ENCODE measurements around the gene KRTAP4-7. TPM values are rescaled to one million over a fixed set of nuclear protein-coding genes. Genes with fewer than 3 reads are reported as not detected.
"Not testable (repeated sequence)": the region's sequence is repeated elsewhere in the genome, so short reads cannot be mapped to it uniquely, and the experiment has no call there.

KRTAP4-7 gene
- total RNA-seq, 2 donors from 2014 or later = not detected

- TF ChIP-seq, protein P1, sequence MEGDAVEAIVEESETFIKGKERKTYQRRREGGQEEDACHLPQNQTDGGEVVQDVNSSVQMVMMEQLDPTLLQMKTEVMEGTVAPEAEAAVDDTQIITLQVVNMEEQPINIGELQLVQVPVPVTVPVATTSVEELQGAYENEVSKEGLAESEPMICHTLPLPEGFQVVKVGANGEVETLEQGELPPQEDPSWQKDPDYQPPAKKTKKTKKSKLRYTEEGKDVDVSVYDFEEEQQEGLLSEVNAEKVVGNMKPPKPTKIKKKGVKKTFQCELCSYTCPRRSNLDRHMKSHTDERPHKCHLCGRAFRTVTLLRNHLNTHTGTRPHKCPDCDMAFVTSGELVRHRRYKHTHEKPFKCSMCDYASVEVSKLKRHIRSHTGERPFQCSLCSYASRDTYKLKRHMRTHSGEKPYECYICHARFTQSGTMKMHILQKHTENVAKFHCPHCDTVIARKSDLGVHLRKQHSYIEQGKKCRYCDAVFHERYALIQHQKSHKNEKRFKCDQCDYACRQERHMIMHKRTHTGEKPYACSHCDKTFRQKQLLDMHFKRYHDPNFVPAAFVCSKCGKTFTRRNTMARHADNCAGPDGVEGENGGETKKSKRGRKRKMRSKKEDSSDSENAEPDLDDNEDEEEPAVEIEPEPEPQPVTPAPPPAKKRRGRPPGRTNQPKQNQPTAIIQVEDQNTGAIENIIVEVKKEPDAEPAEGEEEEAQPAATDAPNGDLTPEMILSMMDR (IDR thresholded peaks at IDR 0.05) = no peak
- H3K36me3 ChIP-seq = no peaks in the 10 kb centered on the region
- H3K27me3 ChIP-seq = no peaks in the 10 kb centered on the region
- H3K9me3 ChIP-seq = no peaks in the 10 kb centered on the region
- DNase-seq (ENCODE audit: low spot score) = no peak
- H3K27ac ChIP-seq = no peak overlapping the region
- H3K4me3 ChIP-seq = no peak overlapping the region
- H3K4me1 ChIP-seq = no peaks in the 10 kb centered on the region
These were observed 16.7 kb upstream of the KRTAP4-7 start for GRCh38 chr17:41067281-41067680.

- no peaks in the 10 kb centered on the region for H3K9me3 ChIP-seq
- no peak overlapping the region for H3K27ac ChIP-seq
These were observed 14.9 kb upstream of the KRTAP4-7 start for GRCh38 chr17:41069031-41069430.

GRCh38 chr17:41071606-41072360, 12.2 kb upstream of the KRTAP4-7 start:
- H3K4me1 ChIP-seq = no peaks in the 10 kb centered on the region
- H3K27ac ChIP-seq = no peak overlapping the region
- no peaks in the 10 kb centered on the region for H3K36me3 ChIP-seq
- H3K4me3 ChIP-seq = no peak overlapping the region
- TF ChIP-seq, protein P1 (IDR thresholded peaks at IDR 0.05) = no peak
- DNase-seq (ENCODE audit: low spot score) = no peak
- no peaks in the 10 kb centered on the region for H3K27me3 ChIP-seq
- H3K9me3 ChIP-seq = no peaks in the 10 kb centered on the region

More at GRCh38 chr17:41069031-41069430, 14.9 kb upstream of the KRTAP4-7 start:
- DNase-seq (ENCODE audit: low spot score) = no peak
- Histone ChIP-seq H3K4me3 (no peak overlapping the region), H3K4me1 (no peaks in the 10 kb centered on the region), H3K27me3 (no peaks in the 10 kb centered on the region), H3K36me3 (no peaks in the 10 kb centered on the region)
- TF ChIP-seq, protein P1 (IDR thresholded peaks at IDR 0.05) = no peak

DNA sequence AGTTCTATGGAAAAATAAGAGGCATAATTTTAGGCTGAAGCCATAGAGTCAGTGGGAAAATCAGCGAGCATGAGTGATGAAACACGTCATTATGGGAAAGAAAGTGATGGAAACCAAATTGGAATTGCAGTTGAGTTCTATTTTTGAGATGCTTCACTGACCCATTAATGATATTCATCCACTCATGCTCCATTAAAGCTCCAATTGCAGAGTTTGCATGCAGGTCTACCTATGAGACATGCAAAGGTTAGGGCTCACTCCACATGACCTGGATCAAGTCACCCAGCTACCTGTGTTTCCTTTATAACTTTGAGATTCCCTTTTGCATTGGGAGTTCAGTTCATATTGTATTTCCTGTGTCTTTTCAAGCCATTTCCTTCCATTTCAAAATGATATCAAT, 10.3 kb upstream of the KRTAP4-7 start:
- H3K4me1 ChIP-seq = no peaks in the 10 kb centered on the region
- DNase-seq (ENCODE audit: low spot score) = no peak
- no peak overlapping the region for H3K27ac ChIP-seq
- no peaks in the 10 kb centered on the region for H3K9me3 ChIP-seq
- no peaks in the 10 kb centered on the region for H3K36me3 ChIP-seq
- H3K27me3 ChIP-seq = no peaks in the 10 kb centered on the region
- no peak overlapping the region for H3K4me3 ChIP-seq
- TF ChIP-seq, protein P1 (IDR thresholded peaks at IDR 0.05) = no peak

DNA sequence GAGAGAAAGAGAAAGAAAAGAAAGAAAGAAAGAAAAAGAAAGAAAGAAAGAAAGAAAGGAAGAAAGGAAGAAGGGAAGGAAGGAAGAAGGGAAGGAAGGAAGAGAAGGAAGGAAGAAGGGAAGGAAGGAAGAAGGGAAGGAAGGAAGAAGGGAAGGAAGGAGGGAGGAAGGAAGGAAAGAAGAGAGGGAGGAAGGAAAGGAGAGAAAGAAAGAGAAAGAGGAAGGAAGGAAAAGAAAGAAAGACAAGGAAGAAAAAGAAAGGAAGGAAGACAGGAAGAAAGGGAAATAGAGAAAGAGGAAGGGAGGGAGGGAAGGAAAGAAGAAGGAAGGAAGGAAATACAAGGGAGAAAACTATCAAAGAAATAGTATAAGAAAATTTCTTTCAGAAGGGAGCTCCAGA, 7.2 kb upstream of the KRTAP4-7 start:
- Histone ChIP-seq H3K4me3 (no peak overlapping the region), H3K27ac (no peak overlapping the region), H3K4me1 (no peaks in the 10 kb centered on the region), H3K9me3 (no peaks in the 10 kb centered on the region), H3K27me3 (no peaks in the 10 kb centered on the region), H3K36me3 (no peaks in the 10 kb centered on the region)
- TF ChIP-seq, protein P1 (IDR thresholded peaks at IDR 0.05) = no peak
- no peak for DNase-seq (ENCODE audit: low spot score)

DNA sequence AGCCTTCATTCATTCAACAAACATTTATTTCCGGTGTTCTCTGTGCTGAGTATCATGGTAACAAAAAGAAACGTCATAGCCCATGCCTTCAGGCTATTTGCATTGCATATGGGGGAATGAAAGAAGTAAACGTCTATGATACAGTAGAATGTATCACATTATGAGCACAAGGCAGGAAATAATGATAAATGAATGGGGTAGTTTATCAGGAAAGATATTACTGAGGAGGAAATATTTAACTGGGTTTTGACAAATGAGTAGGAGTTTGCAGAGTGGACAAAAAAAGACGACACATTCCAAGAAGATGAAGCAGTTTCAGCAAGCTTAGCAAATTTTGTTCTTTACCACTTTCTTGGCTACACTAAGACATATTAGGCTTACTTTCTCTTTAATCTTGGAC, 1.3 kb upstream of the KRTAP4-7 start:
- no peak overlapping the region for H3K4me3 ChIP-seq
- H3K9me3 ChIP-seq = no peaks in the 10 kb centered on the region
- TF ChIP-seq, protein P1 (IDR thresholded peaks at IDR 0.05) = no peak
- H3K27ac ChIP-seq = no peak overlapping the region
- H3K27me3 ChIP-seq = no peaks in the 10 kb centered on the region
- H3K36me3 ChIP-seq = no peaks in the 10 kb centered on the region
- no peak for DNase-seq (ENCODE audit: low spot score)
- no peaks in the 10 kb centered on the region for H3K4me1 ChIP-seq

DNA sequence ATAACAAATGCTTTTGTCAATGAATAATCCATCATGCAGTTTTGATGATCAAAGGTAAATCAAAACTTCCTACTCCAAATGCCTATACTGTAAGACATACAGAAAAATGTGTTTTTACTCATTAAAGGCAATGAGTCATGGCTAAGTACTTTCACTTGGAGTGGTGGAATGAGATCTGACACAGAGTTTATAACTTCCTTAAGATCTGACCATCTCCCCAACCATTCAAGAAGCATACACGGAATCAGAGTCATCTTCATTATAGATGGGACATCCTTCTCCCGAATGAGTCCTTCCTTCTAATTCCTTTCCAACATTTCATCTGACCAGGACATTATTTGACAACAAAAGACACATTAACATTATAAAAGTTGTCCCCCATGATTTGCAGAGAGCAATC, 523 bp upstream of the KRTAP4-7 start:
- not testable (repeated sequence) for H3K36me3 ChIP-seq; DNase-seq (ENCODE audit: low spot score); H3K4me1 ChIP-seq; H3K27me3 ChIP-seq; H3K27ac ChIP-seq; H3K9me3 ChIP-seq; H3K4me3 ChIP-seq

DNA sequence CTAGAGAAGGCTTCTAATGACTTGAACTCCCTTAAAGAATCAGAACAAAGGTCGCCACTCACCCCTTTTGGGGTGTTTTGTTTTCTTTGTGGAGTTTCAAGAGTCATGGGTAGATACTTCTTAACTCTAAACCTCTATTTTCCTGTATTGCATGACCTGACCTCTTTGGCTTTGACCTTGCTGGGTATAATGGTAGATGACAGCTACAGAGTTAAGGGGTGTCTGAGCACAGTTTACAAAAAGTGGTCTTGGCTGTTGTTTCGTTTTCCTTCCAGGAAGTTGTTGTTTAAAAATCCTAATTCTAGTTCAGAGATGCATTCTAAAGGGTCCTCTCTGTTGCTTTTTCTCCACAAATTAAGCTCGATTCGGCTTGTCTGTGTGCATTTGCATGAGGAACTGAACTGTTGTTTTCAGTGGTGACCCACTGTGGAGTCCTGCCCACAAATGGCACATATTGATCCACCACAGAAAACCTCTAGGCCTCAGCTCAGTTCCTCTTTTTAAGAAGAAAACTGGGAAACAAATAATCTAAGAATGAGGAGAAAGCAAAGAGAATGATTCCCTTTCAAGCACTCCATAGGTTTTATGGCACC, 4.9 kb downstream of the KRTAP4-7 start:
- H3K27me3 ChIP-seq; H3K9me3 ChIP-seq; H3K36me3 ChIP-seq; DNase-seq (ENCODE audit: low spot score); H3K4me3 ChIP-seq; H3K27ac ChIP-seq; H3K4me1 ChIP-seq: not testable (repeated sequence)
